ENCODE results near the gene EIF2AK3. TPM values are rescaled to one million over a fixed set of nuclear protein-coding genes. Genes with fewer than 3 reads are reported as not detected.
A peak's percentile ranks its signal among the peaks of the same experiment; 100 is the strongest.

Gene EIF2AK3
- total and polyA plus RNA-seq, 2 of the 13 experiments (the other 11 are each of a cell fraction or from before 2014, with no cell fraction given), result 10.3 to 30.6 TPM

GRCh38 chr2:88658881-88659537 lies 31.7 kb upstream of the EIF2AK3 start (continued):
- no peak for TF ChIP-seq SYNCRIP (IDR thresholded peaks at IDR 0.05; ENCODE audit: insufficient read depth, low read depth, low read length)
- no peak for TF ChIP-seq ATF6 (CRISPR knock-in tag; conservative IDR thresholded peaks at IDR 0.05)
- TF ChIP-seq PAXIP1 (CRISPR knock-in tag; conservative IDR thresholded peaks at IDR 0.05), result peak; percentile 15; the same call in 1 of the 2 replicates
- no peak for TF ChIP-seq ZNF143 (CRISPR knock-in tag; IDR thresholded peaks at IDR 0.05)
- 0 out of 2 replicates have a peak, but pooled peaks have one; percentile 43 for TF ChIP-seq ZBTB7B (CRISPR knock-in tag; IDR thresholded peaks at IDR 0.05)
- no peak for TF ChIP-seq XRCC5 (optimal IDR thresholded peaks at IDR 0.05; ENCODE audit: low read length)
- no peak for TF ChIP-seq CSRNP2 (CRISPR knock-in tag; conservative IDR thresholded peaks at IDR 0.05; ENCODE audit: low read depth)
- no peak for TF ChIP-seq RBAK (CRISPR knock-in tag; IDR thresholded peaks at IDR 0.05)
- 0 out of 2 replicates have a peak, but pooled peaks have one; percentile 27 for TF ChIP-seq ZNF644 (CRISPR knock-in tag; IDR thresholded peaks at IDR 0.05; ENCODE audit: low read depth)
- no peak for TF ChIP-seq ZFYVE20 (CRISPR knock-in tag; IDR thresholded peaks at IDR 0.05; ENCODE audit: borderline replicate concordance, low read depth)
- TF ChIP-seq, protein P1, sequence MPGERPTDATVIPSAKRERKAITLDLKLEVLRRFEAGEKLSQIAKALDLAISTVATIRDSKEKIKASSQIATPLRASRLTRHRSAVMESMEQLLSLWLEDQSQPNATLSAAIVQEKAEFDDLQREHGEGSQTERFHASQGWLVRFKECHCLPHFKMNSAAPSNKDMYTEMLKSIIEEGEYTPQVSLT (CRISPR knock-in tag; IDR thresholded peaks at IDR 0.05; ENCODE audit: borderline replicate concordance, low read depth), result no peak
- no peak for TF ChIP-seq TRAFD1 (CRISPR knock-in tag; IDR thresholded peaks at IDR 0.05; ENCODE audit: borderline replicate concordance)
- TF ChIP-seq PLRG1 (conservative IDR thresholded peaks at IDR 0.05), result no peak
- TF ChIP-seq, protein P2, sequence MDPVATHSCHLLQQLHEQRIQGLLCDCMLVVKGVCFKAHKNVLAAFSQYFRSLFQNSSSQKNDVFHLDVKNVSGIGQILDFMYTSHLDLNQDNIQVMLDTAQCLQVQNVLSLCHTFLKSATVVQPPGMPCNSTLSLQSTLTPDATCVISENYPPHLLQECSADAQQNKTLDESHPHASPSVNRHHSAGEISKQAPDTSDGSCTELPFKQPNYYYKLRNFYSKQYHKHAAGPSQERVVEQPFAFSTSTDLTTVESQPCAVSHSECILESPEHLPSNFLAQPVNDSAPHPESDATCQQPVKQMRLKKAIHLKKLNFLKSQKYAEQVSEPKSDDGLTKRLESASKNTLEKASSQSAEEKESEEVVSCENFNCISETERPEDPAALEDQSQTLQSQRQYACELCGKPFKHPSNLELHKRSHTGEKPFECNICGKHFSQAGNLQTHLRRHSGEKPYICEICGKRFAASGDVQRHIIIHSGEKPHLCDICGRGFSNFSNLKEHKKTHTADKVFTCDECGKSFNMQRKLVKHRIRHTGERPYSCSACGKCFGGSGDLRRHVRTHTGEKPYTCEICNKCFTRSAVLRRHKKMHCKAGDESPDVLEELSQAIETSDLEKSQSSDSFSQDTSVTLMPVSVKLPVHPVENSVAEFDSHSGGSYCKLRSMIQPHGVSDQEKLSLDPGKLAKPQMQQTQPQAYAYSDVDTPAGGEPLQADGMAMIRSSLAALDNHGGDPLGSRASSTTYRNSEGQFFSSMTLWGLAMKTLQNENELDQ (CRISPR knock-in tag; IDR thresholded peaks at IDR 0.05; ENCODE audit: borderline replicate concordance), result 0 out of 2 replicates have a peak, but pooled peaks have one; percentile 33
- TF ChIP-seq ZNF879 (CRISPR knock-in tag; IDR thresholded peaks at IDR 0.05), result no peak
- TF ChIP-seq PITX1 (CRISPR knock-in tag; IDR thresholded peaks at IDR 0.05), result peak; percentile 33; the same call in 1 of the 2 replicates
- no peak for TF ChIP-seq KLF9 (CRISPR knock-in tag; IDR thresholded peaks at IDR 0.05; ENCODE audit: low read depth)
